Neural cell (in vitro differentiated cells): ENCODE results near the gene ITGB2.

Experiments used
- CTCF ChIP-seq: fragments of 450-650 bp; IDR thresholded peaks from 2 replicates; pipeline ENCODE4 v1.5.1; 2014; ENCODE audit warnings: antibody characterized with exemption, mild to moderate bottlenecking, moderate library complexity; ENCODE audit not compliant: poor library complexity, severe bottlenecking
- EP300 ChIP-seq: fragments of 450-650 bp; conservative IDR thresholded peaks from 2 replicates; pipeline ENCODE4 v1.6.1; 2014; ENCODE audit warnings: antibody characterized with exemption, mild to moderate bottlenecking, moderate library complexity; ENCODE audit not compliant: poor library complexity, severe bottlenecking
- EZH2 ChIP-seq: fragments of 200-600, 300-800 bp; shearing (Covaris generic), sonication (generic); IDR thresholded peaks from 2 replicates; pipeline ENCODE4 v1.6.1; 2014; ENCODE audit warnings: antibody characterized with exemption, low read length, borderline replicate concordance, mild to moderate bottlenecking; ENCODE audit not compliant: insufficient read depth, poor library complexity, severe bottlenecking
- MXI1 ChIP-seq: fragments of 450-650 bp; conservative IDR thresholded peaks from 2 replicates; pipeline ENCODE4 v1.6.1; 2014; ENCODE audit warnings: antibody characterized with exemption, mild to moderate bottlenecking; ENCODE audit not compliant: poor library complexity, severe bottlenecking
- POLR2AphosphoS5 ChIP-seq: IDR thresholded peaks from 2 replicates; pipeline ENCODE4 v1.6.1; 2012
- RAD21 ChIP-seq: fragments of 450-650 bp; conservative IDR thresholded peaks from 2 replicates; pipeline ENCODE4 v1.6.1; 2014; ENCODE audit warnings: antibody characterized with exemption, mild to moderate bottlenecking, moderate library complexity
- REST ChIP-seq: IDR thresholded peaks from 2 replicates; pipeline ENCODE4 v1.6.1; 2012; ENCODE audit warnings: borderline replicate concordance
- SMC3 ChIP-seq: fragments of 450-650 bp; conservative IDR thresholded peaks from 2 replicates; pipeline ENCODE4 v1.6.1; 2014; ENCODE audit warnings: antibody characterized with exemption, mild to moderate bottlenecking, moderate library complexity; ENCODE audit not compliant: poor library complexity
- TAF1 ChIP-seq: IDR thresholded peaks from 2 replicates; pipeline ENCODE4 v1.6.1; 2012; ENCODE audit warnings: low read depth

- no peak for TF ChIP-seq CTCF
- TF ChIP-seq EZH2: no peak
- no peak for TF ChIP-seq MXI1
- no peak for TF ChIP-seq EP300
- TF ChIP-seq SMC3: no peak
- no peak for TF ChIP-seq TAF1
- TF ChIP-seq RAD21: no peak
- no peak for TF ChIP-seq POLR2AphosphoS5
- TF ChIP-seq REST: no peak
Observed at GRCh38 chr21:44836666-44837471, 83.8 kb downstream of the ITGB2 start.
